Immature natural killer cell (primary cell): Measurements from ENCODE around the gene MGAT4A. TPM values are rescaled to one million over a fixed set of nuclear protein-coding genes. Genes with fewer than 3 reads are reported as not detected.
"Not testable (repeated sequence)": the region's sequence is repeated elsewhere in the genome, so short reads cannot be mapped to it uniquely, and the experiment has no call there.

Experiments used
- DNase-seq, 3 donors: peaks; one replicate each; pipeline ENCODE4 v3.0.0; 2022; ENCODE audit warnings: mixed read lengths in 1 of 3
- H3K27ac Mint-ChIP-seq, 6 donors: one replicate each; pipeline ENCODE4 v1.8.0; 2020; ENCODE audit warnings: mixed read lengths in 6 of 6, mild to moderate bottlenecking in 5 of 6, inconsistent platforms in 4 of 6, moderate library complexity in 3 of 6
- H3K27me3 Mint-ChIP-seq, 3 donors: one replicate each; pipeline ENCODE4 v1.8.0; 2020 to 2021; ENCODE audit warnings: low read depth in 3 of 3, mild to moderate bottlenecking in 3 of 3, mixed read lengths in 3 of 3, moderate library complexity in 3 of 3, inconsistent platforms in 1 of 3
- H3K36me3 Mint-ChIP-seq, 3 donors: one replicate each; pipeline ENCODE4 v1.8.0; 2020; ENCODE audit warnings: mixed read lengths in 3 of 3, inconsistent platforms in 2 of 3, mild to moderate bottlenecking in 2 of 3
- H3K4me1 Mint-ChIP-seq, 2 donors: one replicate each; pipeline ENCODE4 v1.8.0; 2020; ENCODE audit warnings: inconsistent platforms in 2 of 2, mild to moderate bottlenecking in 2 of 2, mixed read lengths in 2 of 2, moderate library complexity in 1 of 2
- H3K4me3 Mint-ChIP-seq, 5 donors: one replicate each; pipeline ENCODE4 v1.8.0; 2020; ENCODE audit warnings: mild to moderate bottlenecking in 5 of 5, mixed read lengths in 5 of 5, inconsistent platforms in 3 of 5, moderate library complexity in 3 of 5
- H3K9me3 Mint-ChIP-seq, 6 donors: one replicate each; pipeline ENCODE4 v1.8.0; 2020; ENCODE audit warnings: mild to moderate bottlenecking in 6 of 6, mixed read lengths in 6 of 6, inconsistent platforms in 4 of 6, moderate library complexity in 3 of 6
- polyA plus RNA-seq, 3 donors: library from polyadenylated mRNA; unstranded; fragments of 300-500 nt; fragmentation: Illumina TruSeq; gene quantifications; one replicate each; pipeline ENCODE4 v1.2.3, GENCODE V29; 2021

Gene MGAT4A
- polyA plus RNA-seq, 3 donors from 2014 or later, result 113 to 155 (median 128) TPM

GRCh38 chr2:98732430-98733051 lies 1.6 kb upstream of the MGAT4A start:
- no peaks in the 10 kb centered on the region for H3K36me3 Mint-ChIP-seq
- peaks cover 0 to 15% (median 2%) of the 10 kb centered on the region in 3 donors for H3K27me3 Mint-ChIP-seq
- peaks cover 51 to 69% of the 10 kb centered on the region in 2 donors for H3K4me1 Mint-ChIP-seq
- peak overlapping the region; percentile 39 to 92 (median 80) for H3K27ac Mint-ChIP-seq
- H3K9me3 Mint-ChIP-seq, result no peaks in the 10 kb centered on the region
- H3K4me3 Mint-ChIP-seq, result peak overlapping the region; percentile 67 to 93 (median 86)
- no peak for DNase-seq

GRCh38 chr2:98731894-98732349 lies 990 bp upstream of the MGAT4A start:
- Mint-ChIP-seq H3K9me3 (no peaks in the 10 kb centered on the region), H3K27ac (peak overlapping the region; percentile 71 to 96 (median 91))

GRCh38 chr2:98730707-98731040 lies 258 bp downstream of the MGAT4A start:
- Mint-ChIP-seq H3K27me3 (peaks cover 0 to 15% (median 2%) of the 10 kb centered on the region in 3 donors), H3K27ac (no peak overlapping the region), H3K36me3 (peaks cover 0 to 4% (median 2%) of the 10 kb centered on the region in 3 donors), H3K4me1 (peaks cover 63 to 77% of the 10 kb centered on the region in 2 donors), H3K9me3 (no peaks in the 10 kb centered on the region), H3K4me3 (peak overlapping the region in 3 of 5 donors; percentile 88 to 90 (median 88))
- peak; percentile 62 to 69 (median 68) for DNase-seq

More at GRCh38 chr2:98731894-98732349, 990 bp upstream of the MGAT4A start:
- peaks cover 57 to 74% of the 10 kb centered on the region in 2 donors for H3K4me1 Mint-ChIP-seq
- peaks cover 0 to 15% (median 2%) of the 10 kb centered on the region in 3 donors for H3K27me3 Mint-ChIP-seq
- DNase-seq, result no peak
- H3K36me3 Mint-ChIP-seq, result no peaks in the 10 kb centered on the region
- peak overlapping the region; percentile 83 to 93 (median 90) for H3K4me3 Mint-ChIP-seq

GRCh38 chr2:98730053-98730706 lies 752 bp downstream of the MGAT4A start:
- H3K27me3 Mint-ChIP-seq, result peaks cover 0 to 15% (median 2%) of the 10 kb centered on the region in 3 donors

GRCh38 chr2:98729652-98730051 lies 1.3 kb downstream of the MGAT4A start:
- DNase-seq, result no peak
- Mint-ChIP-seq H3K9me3 (no peaks in the 10 kb centered on the region), H3K27me3 (peaks cover 0 to 15% (median 2%) of the 10 kb centered on the region in 3 donors), H3K4me1 (peaks cover 65 to 82% of the 10 kb centered on the region in 2 donors), H3K4me3 (peak overlapping the region; percentile 80 to 94 (median 88)), H3K36me3 (peaks cover 0 to 5% (median 3%) of the 10 kb centered on the region in 3 donors), H3K27ac (peak overlapping the region; percentile 74 to 92 (median 81))

More at GRCh38 chr2:98730053-98730706, 752 bp downstream of the MGAT4A start:
- Mint-ChIP-seq H3K9me3 (no peaks in the 10 kb centered on the region), H3K27ac (peak overlapping the region; percentile 74 to 92 (median 81)), H3K4me1 (peaks cover 65 to 81% of the 10 kb centered on the region in 2 donors), H3K36me3 (peaks cover 0 to 5% (median 3%) of the 10 kb centered on the region in 3 donors), H3K4me3 (peak overlapping the region; percentile 80 to 94 (median 88))
- peak; percentile 38 to 49 (median 39) for DNase-seq

GRCh38 chr2:98728088-98728718 lies 2.7 kb downstream of the MGAT4A start:
- not testable (repeated sequence) for H3K36me3 Mint-ChIP-seq, H3K9me3 Mint-ChIP-seq
- Mint-ChIP-seq H3K4me1 (peaks cover 65 to 85% of the 10 kb centered on the region in 2 donors), H3K27ac (peak overlapping the region; percentile 72 to 88 (median 80)), H3K4me3 (peak overlapping the region; percentile 59 to 94 (median 88)), H3K27me3 (peaks cover 0 to 11% (median 2%) of the 10 kb centered on the region in 3 donors)
- DNase-seq, result peak in 1 of 3 donors; percentile 26

GRCh38 chr2:98727369-98728087 lies 3.4 kb downstream of the MGAT4A start:
- Mint-ChIP-seq H3K27me3 (peaks cover 0 to 11% (median 2%) of the 10 kb centered on the region in 3 donors), H3K4me3 (peak overlapping the region; percentile 26 to 74 (median 34)), H3K27ac (peak overlapping the region; percentile 26 to 82 (median 74)), H3K36me3 (peaks cover 3 to 14% (median 5%) of the 10 kb centered on the region in 3 donors), H3K4me1 (peaks cover 64 to 85% of the 10 kb centered on the region in 2 donors), H3K9me3 (peaks cover 0 to 3% (median 0%) of the 10 kb centered on the region in 6 donors)
- DNase-seq, result no peak

GRCh38 chr2:98726735-98727368 lies 4.1 kb downstream of the MGAT4A start:
- Mint-ChIP-seq H3K27ac (peak overlapping the region; percentile 9 to 82 (median 68)), H3K4me1 (peaks cover 65 to 85% of the 10 kb centered on the region in 2 donors), H3K9me3 (peaks cover 0 to 3% (median 0%) of the 10 kb centered on the region in 6 donors), H3K27me3 (peaks cover 0 to 11% (median 2%) of the 10 kb centered on the region in 3 donors), H3K4me3 (peak overlapping the region in 3 of 5 donors; percentile 1 to 74 (median 26)), H3K36me3 (peaks cover 3 to 16% (median 5%) of the 10 kb centered on the region in 3 donors)
- no peak for DNase-seq

GRCh38 chr2:98726205-98726604 lies 4.7 kb downstream of the MGAT4A start:
- H3K27me3 Mint-ChIP-seq, result peaks cover 0 to 8% (median 2%) of the 10 kb centered on the region in 3 donors
- H3K9me3 Mint-ChIP-seq, result peaks cover 0 to 3% (median 0%) of the 10 kb centered on the region in 6 donors
- H3K27ac Mint-ChIP-seq, result peak overlapping the region in 4 of 6 donors; percentile 49 to 63 (median 56)
- peaks cover 63 to 87% of the 10 kb centered on the region in 2 donors for H3K4me1 Mint-ChIP-seq
- DNase-seq, result no peak
- peaks cover 3 to 22% (median 5%) of the 10 kb centered on the region in 3 donors for H3K36me3 Mint-ChIP-seq
- no peak overlapping the region for H3K4me3 Mint-ChIP-seq

GRCh38 chr2:98720286-98720685 lies 10.6 kb downstream of the MGAT4A start:
- no peak for DNase-seq
- peaks cover 53 to 74% of the 10 kb centered on the region in 2 donors for H3K4me1 Mint-ChIP-seq
- peaks cover 14 to 40% (median 16%) of the 10 kb centered on the region in 3 donors for H3K36me3 Mint-ChIP-seq
- peaks cover 0 to 2% (median 0%) of the 10 kb centered on the region in 3 donors for H3K27me3 Mint-ChIP-seq
- peak overlapping the region in 1 of 6 donors; percentile 5 for H3K27ac Mint-ChIP-seq
- H3K9me3 Mint-ChIP-seq, result peaks cover 0 to 9% (median 3%) of the 10 kb centered on the region in 6 donors
- H3K4me3 Mint-ChIP-seq, result no peak overlapping the region

- Mint-ChIP-seq H3K9me3 (peaks cover 0 to 9% (median 2%) of the 10 kb centered on the region in 6 donors), H3K36me3 (peaks cover 10 to 33% (median 14%) of the 10 kb centered on the region in 3 donors), H3K27me3 (no peaks in the 10 kb centered on the region), H3K4me3 (no peak overlapping the region), H3K4me1 (peaks cover 54 to 69% of the 10 kb centered on the region in 2 donors), H3K27ac (peak overlapping the region in 4 of 6 donors; percentile 17 to 83 (median 30))
- DNase-seq, result no peak
These were observed 13.3 kb downstream of the MGAT4A start for GRCh38 chr2:98717621-98718020.

- Mint-ChIP-seq H3K4me3 (no peak overlapping the region), H3K4me1 (peaks cover 55 to 69% of the 10 kb centered on the region in 2 donors), H3K27me3 (no peaks in the 10 kb centered on the region), H3K27ac (peak overlapping the region in 5 of 6 donors; percentile 31 to 81 (median 48)), H3K36me3 (peaks cover 10 to 29% (median 14%) of the 10 kb centered on the region in 3 donors), H3K9me3 (peaks cover 0 to 9% (median 2%) of the 10 kb centered on the region in 6 donors)
- no peak for DNase-seq
These were observed 14.1 kb downstream of the MGAT4A start for GRCh38 chr2:98716786-98717185.
